IPS-15b (cell line): Measurements from ENCODE around the gene PHACTR2.

ENCODE experiments used
- H3K27me3 ChIP-seq: one replicate; pipeline ENCODE4 v1.6.1; 2013; ENCODE audit warnings: low read length; ENCODE audit not compliant: control insufficient read depth, insufficient read depth
- H3K36me3 ChIP-seq: one replicate; pipeline ENCODE4 v1.6.1; 2013; ENCODE audit warnings: low read length; ENCODE audit not compliant: control insufficient read depth, insufficient read depth
- H3K4me1 ChIP-seq: one replicate; pipeline ENCODE4 v1.6.1; 2013; ENCODE audit warnings: mild to moderate bottlenecking, low read length; ENCODE audit not compliant: control insufficient read depth, insufficient read depth
- H3K4me3 ChIP-seq: one replicate; pipeline ENCODE4 v1.5.1; 2013; ENCODE audit warnings: low read depth, low read length
- H3K9ac ChIP-seq: one replicate; pipeline ENCODE4 v1.6.1; 2013; ENCODE audit warnings: low read depth, mild to moderate bottlenecking, low read length
- H3K9me3 ChIP-seq: one replicate; pipeline ENCODE4 v1.6.1; 2013; ENCODE audit warnings: mild to moderate bottlenecking, low read length; ENCODE audit not compliant: control insufficient read depth, insufficient read depth

PHACTR2 gene

DNA sequence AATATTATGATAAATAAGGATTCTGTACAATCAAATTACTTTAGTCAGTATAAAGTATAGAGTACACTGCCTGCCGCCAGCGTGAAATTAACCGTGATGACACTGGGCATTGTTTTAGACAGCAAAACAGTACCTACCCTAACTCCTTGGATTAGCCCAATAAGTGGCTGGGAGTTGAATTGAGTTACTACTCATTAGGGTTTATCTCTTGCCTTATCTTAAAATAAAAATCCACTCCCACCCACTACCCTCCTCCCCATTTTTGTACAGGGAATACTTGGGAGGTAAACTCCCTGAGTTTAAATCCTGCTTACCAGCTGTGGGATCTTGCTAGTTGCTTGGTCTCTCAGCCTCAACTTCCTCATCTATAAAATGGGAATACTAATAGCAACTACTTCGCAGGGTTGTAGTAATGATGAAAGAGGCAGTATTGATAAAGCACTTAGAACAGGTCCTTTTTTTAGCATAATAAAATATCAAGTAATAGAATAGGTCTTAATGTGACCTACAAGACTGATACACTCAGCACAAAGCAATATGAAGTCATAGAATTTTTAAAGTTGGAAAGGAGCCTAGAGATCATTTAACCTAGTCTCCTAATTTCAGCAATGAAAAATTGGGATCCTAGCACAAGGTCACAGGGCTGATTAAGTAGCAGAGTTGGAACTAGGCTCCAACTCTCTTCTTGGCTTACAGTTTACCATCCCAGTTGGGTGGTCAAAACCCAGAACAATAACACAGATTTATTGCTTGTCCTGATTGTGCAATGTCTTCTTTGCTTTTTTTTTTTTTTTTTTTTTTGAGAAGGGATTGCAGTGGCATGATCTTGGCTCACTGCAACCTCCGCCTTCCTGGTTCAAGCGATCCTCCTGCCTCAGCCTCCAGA lies 23.8 kb downstream of the PHACTR2 start:
- H3K4me1 ChIP-seq = no peaks in the 10 kb centered on the region
- H3K4me3 ChIP-seq = no peak overlapping the region
- no peak overlapping the region for H3K9ac ChIP-seq
- no peaks in the 10 kb centered on the region for H3K27me3 ChIP-seq
- no peaks in the 10 kb centered on the region for H3K36me3 ChIP-seq
- no peaks in the 10 kb centered on the region for H3K9me3 ChIP-seq

DNA sequence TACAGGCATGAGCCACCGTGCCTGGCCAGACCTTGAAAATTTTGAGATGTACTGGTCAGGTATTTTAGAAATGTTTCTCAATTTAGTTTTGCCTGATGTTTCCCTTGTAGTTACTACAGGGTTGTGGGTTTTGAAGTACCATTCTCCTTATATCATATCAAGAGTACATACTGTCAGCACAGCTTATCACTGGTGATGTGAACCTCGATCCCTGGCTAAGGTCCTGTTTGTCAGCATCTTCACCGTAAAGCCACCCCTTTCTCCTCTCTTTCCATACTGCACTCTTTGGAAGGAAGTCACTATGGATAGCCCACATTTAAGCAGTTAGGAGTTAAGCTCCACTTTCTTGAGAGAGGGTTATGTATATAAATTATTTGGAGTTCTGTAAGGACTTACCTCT lies 27.8 kb downstream of the PHACTR2 start:
- Histone ChIP-seq H3K27me3 (no peaks in the 10 kb centered on the region), H3K4me1 (no peaks in the 10 kb centered on the region), H3K4me3 (no peak overlapping the region), H3K9ac (no peak overlapping the region), H3K36me3 (no peaks in the 10 kb centered on the region), H3K9me3 (no peaks in the 10 kb centered on the region)

DNA sequence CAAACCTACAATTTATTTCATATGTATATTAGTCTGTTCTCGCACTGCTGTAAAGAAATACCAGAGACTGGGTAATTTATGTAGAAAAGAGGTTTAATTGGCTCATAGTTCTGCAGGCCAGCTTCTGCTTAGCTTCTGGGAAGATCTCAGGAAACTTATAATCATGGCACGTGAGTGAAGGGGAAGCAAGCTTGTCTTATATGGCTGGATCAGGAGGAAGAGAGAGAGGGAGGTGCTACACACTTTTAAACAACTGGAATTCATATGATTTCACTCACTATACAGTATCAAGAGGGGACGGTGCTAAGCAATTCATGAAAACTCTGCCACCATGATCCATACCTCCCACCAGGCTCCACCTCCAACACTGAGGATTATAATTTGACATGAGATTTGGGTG lies 29.9 kb downstream of the PHACTR2 start:
- H3K9me3 ChIP-seq = no peaks in the 10 kb centered on the region
- no peaks in the 10 kb centered on the region for H3K4me1 ChIP-seq
- H3K36me3 ChIP-seq = no peaks in the 10 kb centered on the region
- H3K4me3 ChIP-seq = no peak overlapping the region
- H3K27me3 ChIP-seq = no peaks in the 10 kb centered on the region
- no peak overlapping the region for H3K9ac ChIP-seq

DNA sequence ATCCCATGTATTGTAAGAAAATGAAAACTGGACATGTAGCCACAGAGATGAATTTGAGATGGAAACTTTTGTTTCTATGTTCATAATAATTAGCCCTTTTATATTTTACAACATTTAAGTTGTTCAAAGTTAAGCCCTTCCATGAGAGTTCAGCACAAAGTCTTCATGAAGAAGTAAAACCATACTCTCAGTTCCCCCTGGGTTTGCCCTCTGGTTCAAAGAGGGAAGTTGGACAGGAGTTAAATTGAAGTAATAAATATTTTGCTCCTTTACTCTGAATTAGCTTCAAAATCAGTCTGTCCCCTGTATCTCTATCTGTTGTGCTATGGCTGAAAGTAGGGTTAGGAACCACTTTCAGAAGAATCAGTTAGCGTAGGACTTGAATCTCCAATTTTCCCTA lies 31.1 kb downstream of the PHACTR2 start:
- Histone ChIP-seq H3K36me3 (no peaks in the 10 kb centered on the region), H3K9ac (no peak overlapping the region), H3K27me3 (no peaks in the 10 kb centered on the region), H3K4me3 (no peak overlapping the region), H3K4me1 (no peaks in the 10 kb centered on the region), H3K9me3 (no peaks in the 10 kb centered on the region)

DNA sequence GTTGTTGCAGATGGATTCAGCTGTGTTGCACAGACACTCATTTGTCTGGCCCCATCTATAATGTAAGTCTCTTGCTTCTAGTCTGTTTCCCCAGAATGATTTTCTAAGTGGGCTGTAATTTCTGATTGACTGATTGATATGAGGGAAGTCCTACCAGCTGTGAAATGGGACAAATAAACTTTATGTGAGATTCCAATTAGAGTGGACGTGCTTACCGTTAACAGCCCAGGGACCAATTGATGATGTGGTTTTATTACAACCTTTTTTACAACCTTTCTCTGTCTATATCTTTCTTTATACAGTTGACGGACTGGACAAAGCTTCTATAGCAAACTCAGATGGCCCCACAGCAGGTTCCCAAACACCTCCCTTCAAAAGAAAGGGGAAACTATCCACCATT lies 33.9 kb downstream of the PHACTR2 start:
- Histone ChIP-seq H3K27me3 (no peaks in the 10 kb centered on the region), H3K36me3 (no peaks in the 10 kb centered on the region), H3K9me3 (no peaks in the 10 kb centered on the region), H3K4me3 (no peak overlapping the region), H3K4me1 (no peaks in the 10 kb centered on the region), H3K9ac (no peak overlapping the region)

DNA sequence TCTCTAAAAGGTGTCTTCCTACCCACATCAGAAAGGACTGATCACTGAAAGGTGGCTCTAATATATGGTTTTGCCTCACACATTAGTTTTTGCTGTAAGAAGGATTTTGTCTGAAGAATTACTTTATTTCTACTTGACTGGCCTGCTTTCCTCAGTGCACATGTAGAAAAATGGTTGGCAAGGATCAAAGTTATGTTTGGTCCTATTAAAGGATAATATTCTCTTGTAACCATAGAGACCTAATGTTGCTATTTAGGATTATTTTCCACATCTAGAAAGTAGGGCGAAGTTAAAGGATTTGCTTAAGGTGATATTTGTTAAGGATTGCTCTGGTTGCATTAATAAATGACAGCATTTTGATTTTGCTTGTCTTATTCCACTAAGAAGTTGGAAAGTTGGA lies 40.7 kb downstream of the PHACTR2 start:
- Histone ChIP-seq H3K4me3 (no peak overlapping the region), H3K9ac (no peak overlapping the region), H3K36me3 (no peaks in the 10 kb centered on the region), H3K4me1 (no peaks in the 10 kb centered on the region), H3K9me3 (no peaks in the 10 kb centered on the region), H3K27me3 (no peaks in the 10 kb centered on the region)

DNA sequence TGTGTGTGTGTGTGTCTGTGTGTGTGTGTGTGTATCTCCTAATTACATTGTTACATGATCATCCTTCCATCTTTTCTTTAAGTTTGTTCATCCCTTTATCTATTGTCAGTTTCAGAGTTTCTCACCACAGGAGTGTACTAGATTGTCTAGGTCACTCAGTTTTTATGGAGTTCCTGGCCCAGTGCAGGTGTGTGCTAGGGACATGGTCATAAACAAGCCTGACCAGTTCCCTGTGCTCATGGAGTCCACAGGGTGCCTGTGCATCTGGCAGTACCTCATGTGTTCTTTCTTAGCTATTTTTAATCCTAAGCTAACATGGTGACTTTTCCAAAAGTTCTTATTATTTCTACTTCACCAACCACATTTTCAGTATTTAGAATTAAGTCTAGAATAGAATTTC lies 43.9 kb downstream of the PHACTR2 start:
- Histone ChIP-seq H3K4me1 (no peaks in the 10 kb centered on the region), H3K27me3 (no peaks in the 10 kb centered on the region), H3K36me3 (no peaks in the 10 kb centered on the region)

DNA sequence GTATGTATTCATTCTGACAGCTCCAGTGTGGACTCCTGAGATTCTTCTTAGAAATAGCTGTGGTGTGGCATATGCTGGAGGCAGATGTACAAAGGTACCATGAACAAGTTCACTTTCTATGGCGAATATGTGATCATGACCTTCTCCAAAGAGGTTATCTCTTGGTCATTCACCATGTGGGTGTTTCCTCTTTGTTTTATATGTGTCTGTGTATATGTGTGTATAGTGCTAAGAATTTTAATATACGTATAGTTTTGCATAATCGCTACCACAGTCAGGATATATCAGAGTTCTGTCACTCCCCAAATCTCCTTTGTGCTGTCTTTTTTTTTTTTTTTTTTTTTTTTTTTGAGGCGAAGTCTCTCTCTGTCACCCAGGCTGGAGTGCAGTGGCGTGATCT lies 47.1 kb downstream of the PHACTR2 start:
- H3K36me3 ChIP-seq = no peaks in the 10 kb centered on the region
- H3K9me3 ChIP-seq = no peaks in the 10 kb centered on the region
- H3K9ac ChIP-seq = no peak overlapping the region
- no peaks in the 10 kb centered on the region for H3K27me3 ChIP-seq
- H3K4me1 ChIP-seq = no peaks in the 10 kb centered on the region
- no peak overlapping the region for H3K4me3 ChIP-seq

More for the DNA sequence above, 43.9 kb downstream of the PHACTR2 start:
- no peak overlapping the region for H3K4me3 ChIP-seq
- H3K9ac ChIP-seq = no peak overlapping the region
- H3K9me3 ChIP-seq = no peaks in the 10 kb centered on the region

DNA sequence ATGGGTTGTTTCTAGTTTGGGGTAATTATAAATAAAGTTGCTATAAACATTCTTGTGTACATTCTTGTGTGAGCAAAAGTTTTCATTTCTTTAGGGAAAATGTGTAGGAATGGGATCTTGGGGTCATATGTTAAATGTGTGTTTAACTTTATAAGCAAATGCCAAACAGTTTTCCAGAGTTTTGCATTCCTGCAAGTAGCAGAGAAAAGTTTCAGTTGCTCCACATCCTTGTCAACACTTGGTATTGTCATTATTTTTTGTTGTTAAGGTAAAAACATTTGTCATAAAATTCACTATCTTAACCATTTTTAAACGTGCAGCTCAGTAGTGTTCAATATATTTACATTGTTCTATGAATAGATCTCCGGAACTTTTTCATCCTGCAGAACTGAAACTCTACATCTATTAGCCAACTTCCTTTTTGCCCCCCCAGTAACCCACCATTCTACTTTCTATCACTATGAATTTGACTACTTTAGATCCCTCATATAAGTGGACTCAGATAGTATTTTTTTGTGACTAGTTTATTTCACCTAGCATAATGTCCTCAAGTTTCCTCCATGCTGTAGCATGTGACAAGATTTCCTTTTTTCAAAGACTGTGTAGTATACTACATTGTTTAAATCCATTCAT lies 48.4 kb downstream of the PHACTR2 start:
- H3K4me1 ChIP-seq = no peaks in the 10 kb centered on the region
- H3K9ac ChIP-seq = no peak overlapping the region
- H3K36me3 ChIP-seq = no peaks in the 10 kb centered on the region
- H3K9me3 ChIP-seq = no peaks in the 10 kb centered on the region
- H3K27me3 ChIP-seq = no peaks in the 10 kb centered on the region
- H3K4me3 ChIP-seq = no peak overlapping the region

DNA sequence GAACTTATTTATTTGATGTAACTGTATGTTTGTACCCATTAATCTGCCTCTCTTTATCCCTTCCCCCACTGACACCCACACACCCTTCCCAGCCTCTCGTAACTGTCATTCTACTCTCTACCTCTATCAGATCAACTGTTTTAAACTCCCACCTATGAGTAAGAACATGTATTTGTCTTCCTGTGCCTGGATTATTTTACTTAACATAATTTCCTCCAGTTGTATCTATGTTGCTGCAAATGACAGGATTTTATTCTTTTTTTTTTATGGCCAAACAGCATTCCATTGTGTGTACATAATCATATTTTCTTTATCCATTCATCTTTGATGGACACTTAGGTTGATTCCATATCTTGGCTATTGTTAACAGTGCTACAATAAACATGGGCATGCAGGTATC lies 49.3 kb downstream of the PHACTR2 start:
- no peaks in the 10 kb centered on the region for H3K4me1 ChIP-seq
- no peak overlapping the region for H3K4me3 ChIP-seq
- H3K9ac ChIP-seq = no peak overlapping the region
- H3K27me3 ChIP-seq = no peaks in the 10 kb centered on the region
- H3K9me3 ChIP-seq = no peaks in the 10 kb centered on the region
- H3K36me3 ChIP-seq = no peaks in the 10 kb centered on the region

DNA sequence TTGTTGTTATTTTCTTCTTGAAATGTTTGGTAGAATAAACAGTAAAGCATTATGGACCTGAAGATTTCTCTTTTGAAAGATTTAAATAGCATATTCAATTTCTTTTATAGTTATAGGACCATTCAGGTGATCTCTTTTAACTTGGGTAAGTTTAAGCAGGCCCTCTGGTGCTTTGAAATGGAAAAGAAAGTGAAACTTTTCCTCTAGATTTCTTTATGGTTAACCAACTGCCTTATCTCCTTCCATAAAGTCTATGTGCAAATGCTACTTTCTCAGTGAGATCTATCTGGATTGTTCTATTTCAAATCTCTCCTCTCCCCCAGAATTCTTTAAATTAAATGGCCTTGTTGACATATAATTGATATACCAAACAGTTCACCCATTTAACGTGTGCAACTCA lies 54.0 kb downstream of the PHACTR2 start:
- no peak overlapping the region for H3K4me3 ChIP-seq
- H3K9ac ChIP-seq = no peak overlapping the region
- peaks cover 16% of the 10 kb centered on the region for H3K4me1 ChIP-seq

DNA sequence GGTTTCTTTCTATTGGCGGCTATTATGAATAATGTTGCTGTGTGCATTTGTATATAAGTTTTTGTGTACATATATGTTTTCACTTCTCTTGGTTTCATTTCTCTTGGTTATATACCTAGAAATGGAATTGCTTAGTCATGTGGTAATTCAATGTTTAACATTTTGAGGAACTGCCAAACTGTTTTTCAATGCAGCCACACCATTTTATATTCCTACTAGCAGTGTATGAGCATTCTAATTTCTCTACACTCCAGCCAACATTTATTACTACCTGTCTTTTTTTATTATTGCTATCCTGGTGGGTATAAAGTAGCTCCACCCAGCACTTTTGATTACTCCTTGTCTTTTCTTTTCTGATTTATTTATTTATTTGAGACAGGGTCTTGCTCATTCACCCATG lies 54.8 kb downstream of the PHACTR2 start:
- Histone ChIP-seq H3K4me3 (no peak overlapping the region), H3K9ac (no peak overlapping the region), H3K9me3 (no peaks in the 10 kb centered on the region), H3K27me3 (no peaks in the 10 kb centered on the region), H3K36me3 (no peaks in the 10 kb centered on the region), H3K4me1 (peaks cover 17% of the 10 kb centered on the region)

More for the DNA sequence above, 54.0 kb downstream of the PHACTR2 start:
- Histone ChIP-seq H3K27me3 (no peaks in the 10 kb centered on the region), H3K36me3 (no peaks in the 10 kb centered on the region), H3K9me3 (no peaks in the 10 kb centered on the region)
